SH-SY5Y (cell line): ENCODE results near the gene HMCN2.

Source experiments
- GATA2 ChIP-seq: IDR thresholded peaks from 2 replicates; pipeline ENCODE4 v1.6.1; 2011; ENCODE audit warnings: mild to moderate bottlenecking, low read depth, low read length
- GATA3 ChIP-seq: IDR thresholded peaks from 2 replicates; pipeline ENCODE4 v1.6.1; 2011; ENCODE audit warnings: low read depth, mild to moderate bottlenecking, low read length, moderate library complexity

DNA sequence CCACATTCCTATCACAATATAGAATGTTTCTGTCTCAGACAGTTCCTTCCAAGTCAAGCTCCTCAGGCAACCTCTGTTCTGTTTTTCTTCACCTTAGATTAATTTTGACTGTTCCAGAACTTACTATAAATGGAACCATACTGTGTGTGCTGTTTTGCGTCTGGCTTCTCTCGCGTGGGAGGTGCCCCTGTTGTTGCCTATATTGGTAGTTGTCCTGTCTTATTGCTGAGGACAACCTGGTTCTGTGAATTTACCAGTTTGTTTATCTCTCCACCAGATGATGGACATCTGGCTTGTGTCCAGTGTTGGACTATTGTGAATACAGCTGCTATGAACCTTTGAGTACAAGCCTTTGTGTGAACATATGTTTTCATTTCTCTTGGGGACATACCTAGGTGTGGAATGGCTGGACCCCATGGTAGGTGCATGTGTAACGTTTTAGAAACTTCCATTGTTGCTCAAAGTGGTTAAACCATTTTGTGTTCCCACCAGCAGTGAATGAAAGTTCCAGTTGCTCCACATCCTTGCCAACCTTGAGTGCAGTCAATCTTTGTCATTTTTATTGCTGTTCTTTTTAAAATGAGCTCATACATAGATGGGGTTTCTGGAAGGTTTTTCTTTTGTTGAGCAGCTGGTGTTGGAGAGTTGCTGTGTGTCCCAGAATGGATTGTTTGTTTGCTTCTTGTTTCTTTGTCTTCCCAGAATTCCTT lies 18.1 kb downstream of the HMCN2 start:
- no peak for TF ChIP-seq GATA2
- TF ChIP-seq GATA3: no peak
